Activated CD8-positive, alpha-beta T cell treated with anti-CD3 and anti-CD28 coated beads, Interleukin-2, amount 10 ng/mL, durations not matched to agents 7 days and 5 days (primary cell): ENCODE results near the gene EFHC2. TPM values are rescaled to one million over a fixed set of nuclear protein-coding genes. Genes with fewer than 3 reads are reported as not detected.
"Not testable (repeated sequence)": the region's sequence is repeated elsewhere in the genome, so short reads cannot be mapped to it uniquely, and the experiment has no call there.

Source experiments
- ATAC-seq: fragments of 150-1000 bp; cut with Tn5 transposase; one replicate; pipeline ENCODE4 v1.10.0; 2021; ENCODE audit warnings: moderate library complexity
- CTCF ChIA-PET: fragments of 350-600 bp; sonication (Branson Sonifier 250); formaldehyde crosslinking; loops from one replicate; lab custom pipeline; 2021; ENCODE audit warnings: antibody characterized with exemption; lab: Charles Lee
- POLR2A ChIA-PET: fragments of 350-600 bp; sonication (Branson Sonifier 250); formaldehyde crosslinking; loops from one replicate; lab custom pipeline; 2021; ENCODE audit warnings: antibody characterized with exemption; lab: Charles Lee
- DNase-seq: peaks from one replicate; pipeline ENCODE4 v3.0.0-alpha.2; 2020
- H3K27ac Mint-ChIP-seq: one replicate; pipeline ENCODE4 v1.8.0; 2021; ENCODE audit warnings: mild to moderate bottlenecking, mixed read lengths
- H3K27me3 Mint-ChIP-seq: one replicate; pipeline ENCODE4 v1.8.0; 2021; ENCODE audit warnings: low read depth, mixed read lengths
- H3K36me3 Mint-ChIP-seq: one replicate; pipeline ENCODE4 v1.8.0; 2021; ENCODE audit warnings: low read depth, mixed read lengths
- H3K4me1 Mint-ChIP-seq: one replicate; pipeline ENCODE4 v1.8.0; 2021; ENCODE audit warnings: low read depth, mixed read lengths
- H3K4me3 Mint-ChIP-seq: one replicate; pipeline ENCODE4 v1.8.0; 2021; ENCODE audit warnings: mild to moderate bottlenecking, mixed read lengths
- H3K9me3 Mint-ChIP-seq: one replicate; pipeline ENCODE4 v1.8.0; 2022; ENCODE audit warnings: mixed read lengths; ENCODE audit not compliant: insufficient read depth
- total RNA-seq, 2 experiments: library from RNA; stranded (reverse); gene quantifications; one replicate each; pipeline ENCODE4 v1.2.3, GENCODE V29; 2021

EFHC2 gene
- total RNA-seq, 2 experiments from 2014 or later: 0.31 to 0.53 TPM

DNA sequence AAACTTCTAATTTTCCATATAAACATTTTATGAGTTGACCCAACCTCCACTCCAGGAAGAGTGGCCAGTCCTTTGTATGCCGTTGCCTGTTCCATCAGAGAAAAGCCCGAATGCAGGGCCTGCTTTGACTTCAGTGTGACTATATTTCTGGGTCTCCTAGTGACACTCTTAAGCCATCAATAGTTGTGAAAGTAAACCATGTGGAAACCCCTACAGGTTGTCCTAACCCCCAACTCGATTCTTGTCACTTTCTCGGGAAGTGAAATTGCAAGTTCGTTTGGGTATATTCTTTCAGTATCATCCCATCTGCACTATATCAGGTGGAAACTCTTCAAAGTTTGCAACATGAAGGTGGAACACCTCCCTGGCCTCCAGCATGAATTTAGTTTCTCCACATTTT lies 52.8 kb downstream of the EFHC2 start:
- CTCF ChIA-PET: no interaction called here
- H3K4me3 Mint-ChIP-seq: no peak overlapping the region

DNA sequence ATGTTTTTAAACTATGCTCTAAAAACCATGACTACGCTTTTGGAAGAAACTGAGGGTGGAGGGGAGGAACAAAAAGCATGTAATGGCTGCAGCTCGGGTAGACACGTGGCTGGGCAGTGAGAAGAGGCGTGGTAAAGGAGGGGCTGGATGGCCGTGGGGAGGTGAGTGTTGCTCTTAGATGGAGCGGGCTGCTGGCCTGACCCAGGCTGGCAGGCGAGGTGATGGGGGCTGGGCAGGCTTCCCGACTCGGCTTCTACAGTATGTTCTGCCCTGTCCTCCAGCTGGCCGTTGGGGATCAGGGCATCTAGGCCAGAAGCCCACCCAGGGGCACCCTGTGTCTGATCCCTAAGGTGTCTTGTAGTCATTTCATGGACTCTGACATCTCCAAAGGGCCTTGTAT lies 60.7 kb downstream of the EFHC2 start:
- no peaks in the 10 kb centered on the region for H3K4me1 Mint-ChIP-seq
- CTCF ChIA-PET: no interaction called here
- H3K4me3 Mint-ChIP-seq: no peak overlapping the region
- H3K36me3 Mint-ChIP-seq: no peaks in the 10 kb centered on the region
- H3K27me3 Mint-ChIP-seq: no peaks in the 10 kb centered on the region
- POLR2A ChIA-PET: no interaction called here
- ATAC-seq (no peak), DNase-seq (no peak)
- H3K9me3 Mint-ChIP-seq: no peaks in the 10 kb centered on the region
- no peak overlapping the region for H3K27ac Mint-ChIP-seq

More for the DNA sequence above, 52.8 kb downstream of the EFHC2 start:
- no peaks in the 10 kb centered on the region for H3K36me3 Mint-ChIP-seq
- DNase-seq (no peak), ATAC-seq (no peak)
- H3K27ac Mint-ChIP-seq: no peak overlapping the region
- H3K9me3 Mint-ChIP-seq: no peaks in the 10 kb centered on the region
- no peaks in the 10 kb centered on the region for H3K27me3 Mint-ChIP-seq
- POLR2A ChIA-PET: no interaction called here
- no peaks in the 10 kb centered on the region for H3K4me1 Mint-ChIP-seq

GRCh38 chrX:44280116-44280515 lies 63.4 kb downstream of the EFHC2 start:
- H3K9me3 Mint-ChIP-seq: no peaks in the 10 kb centered on the region
- no peak for ATAC-seq
- H3K4me3 Mint-ChIP-seq: no peak overlapping the region
- H3K27ac Mint-ChIP-seq: no peak overlapping the region
- CTCF ChIA-PET: no interaction called here
- DNase-seq: no peak
- H3K36me3 Mint-ChIP-seq: no peaks in the 10 kb centered on the region
- POLR2A ChIA-PET: no interaction called here
- H3K4me1 Mint-ChIP-seq: peaks cover 2% of the 10 kb centered on the region
- no peaks in the 10 kb centered on the region for H3K27me3 Mint-ChIP-seq

- Mint-ChIP-seq H3K27ac (no peak overlapping the region), H3K4me3 (no peak overlapping the region), H3K27me3 (no peaks in the 10 kb centered on the region), H3K9me3 (no peaks in the 10 kb centered on the region), H3K4me1 (peaks cover 5% of the 10 kb centered on the region), H3K36me3 (no peaks in the 10 kb centered on the region)
- ChIA-PET CTCF (no interaction called here), POLR2A (no interaction called here)
- ATAC-seq (no peak), DNase-seq (no peak)
Measured at GRCh38 chrX:44274096-44274495, 69.4 kb downstream of the EFHC2 start.

DNA sequence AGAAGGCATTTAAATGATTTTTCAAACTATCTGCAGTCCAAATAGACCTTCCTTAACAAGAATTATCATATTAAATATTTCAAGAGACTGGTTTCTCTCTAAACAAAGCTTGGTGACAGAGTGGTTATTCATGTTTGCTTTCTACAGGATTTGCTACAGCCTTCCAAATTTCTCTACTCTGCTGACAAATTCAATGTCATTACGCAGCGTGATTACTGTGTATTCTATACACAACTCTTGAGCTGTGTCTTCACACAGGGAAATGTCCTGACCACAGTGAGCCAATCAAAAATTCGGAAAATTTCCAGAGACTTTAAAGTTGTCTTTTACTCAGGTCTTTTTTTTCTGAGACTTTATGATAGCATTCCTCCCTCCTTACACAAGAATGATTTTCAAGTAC lies 75.6 kb downstream of the EFHC2 start:
- Mint-ChIP-seq H3K9me3 (no peaks in the 10 kb centered on the region), H3K4me1 (peaks cover 17% of the 10 kb centered on the region), H3K27ac (no peak overlapping the region), H3K36me3 (no peaks in the 10 kb centered on the region), H3K27me3 (no peaks in the 10 kb centered on the region), H3K4me3 (no peak overlapping the region)
- POLR2A ChIA-PET: no interaction called here
- no peak for ATAC-seq
- no peak for DNase-seq
- CTCF ChIA-PET: interaction anchor here (1.0 kb wide), 1 partner anchor 25 kb away, joined by 3 read pairs; no protein-coding TSS in a partner anchor

DNA sequence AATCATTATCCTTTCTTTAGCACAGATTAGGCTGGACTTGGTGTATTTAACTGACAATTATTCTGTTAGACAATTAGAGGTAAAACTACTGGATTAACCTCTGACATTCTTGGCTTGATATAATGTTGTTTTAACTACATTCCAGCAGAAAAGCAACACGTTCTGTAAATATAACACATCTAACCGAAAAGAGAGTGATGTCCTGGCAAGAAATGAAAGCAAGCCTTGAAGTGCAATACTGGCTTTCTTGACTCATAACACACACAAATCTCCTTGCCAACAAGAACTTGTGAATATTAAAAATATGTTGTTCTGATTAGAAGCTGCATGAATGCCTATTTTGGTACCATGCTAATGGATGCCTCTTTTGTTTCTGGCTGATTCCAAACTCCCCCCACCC lies 76.4 kb downstream of the EFHC2 start:
- ATAC-seq (no peak), DNase-seq (no peak)
- Mint-ChIP-seq H3K4me3 (no peak overlapping the region), H3K36me3 (no peaks in the 10 kb centered on the region), H3K9me3 (no peaks in the 10 kb centered on the region), H3K27me3 (no peaks in the 10 kb centered on the region), H3K4me1 (peaks cover 17% of the 10 kb centered on the region), H3K27ac (no peak overlapping the region)
- POLR2A ChIA-PET: no interaction called here
- CTCF ChIA-PET: no interaction called here

- DNase-seq: no peak
- H3K27me3 Mint-ChIP-seq: no peaks in the 10 kb centered on the region
- H3K27ac Mint-ChIP-seq: peak overlapping the region; percentile 29
- no peaks in the 10 kb centered on the region for H3K9me3 Mint-ChIP-seq
- no peak overlapping the region for H3K4me3 Mint-ChIP-seq
- ChIA-PET POLR2A (no interaction called here), CTCF (interaction anchor here (1.9 kb wide), 1 partner anchor 12 kb away, joined by 4 read pairs; no protein-coding TSS in a partner anchor)
- H3K4me1 Mint-ChIP-seq: peaks cover 23% of the 10 kb centered on the region
- no peaks in the 10 kb centered on the region for H3K36me3 Mint-ChIP-seq
- peak; percentile 47 for ATAC-seq
Measured at GRCh38 chrX:44265559-44265958, 77.9 kb downstream of the EFHC2 start.

DNA sequence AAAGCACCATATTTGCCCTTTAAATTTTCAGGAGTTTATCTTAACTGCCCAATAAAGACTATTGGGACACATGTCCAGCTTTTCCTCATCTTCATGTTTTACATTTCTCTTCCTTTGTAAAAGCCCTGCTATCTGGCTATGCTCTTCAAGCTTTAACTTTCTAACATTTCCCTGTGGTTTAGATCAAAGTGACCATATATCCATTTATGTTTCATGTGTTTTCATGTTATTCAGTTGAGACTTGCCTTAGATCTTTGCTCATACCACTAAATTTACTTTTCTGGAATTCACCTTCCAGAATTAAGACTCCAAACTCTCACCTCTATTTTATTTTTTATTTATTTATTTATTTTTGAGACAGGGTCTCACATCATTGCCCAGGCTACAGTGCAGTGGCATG lies 78.5 kb downstream of the EFHC2 start:
- ChIA-PET POLR2A (interaction anchor here (1.5 kb wide), 1 partner anchor 12 kb away, joined by 5 read pairs; no protein-coding TSS in a partner anchor), CTCF (interaction anchor here (1.9 kb wide), 1 partner anchor 11 kb away, joined by 4 read pairs; no protein-coding TSS in a partner anchor)
- Mint-ChIP-seq H3K9me3 (no peaks in the 10 kb centered on the region), H3K36me3 (no peaks in the 10 kb centered on the region), H3K4me1 (peaks cover 29% of the 10 kb centered on the region), H3K27ac (no peak overlapping the region), H3K27me3 (no peaks in the 10 kb centered on the region), H3K4me3 (peak overlapping the region; percentile 13)
- DNase-seq (no peak), ATAC-seq (no peak)

- DNase-seq (no peak), ATAC-seq (no peak)
- Mint-ChIP-seq H3K27ac (no peak overlapping the region), H3K9me3 (no peaks in the 10 kb centered on the region), H3K27me3 (no peaks in the 10 kb centered on the region), H3K4me1 (peaks cover 33% of the 10 kb centered on the region), H3K4me3 (no peak overlapping the region), H3K36me3 (peaks cover 10% of the 10 kb centered on the region)
- POLR2A ChIA-PET: no interaction called here
- CTCF ChIA-PET: no interaction called here
Measured at GRCh38 chrX:44261286-44261685, 82.2 kb downstream of the EFHC2 start.

DNA sequence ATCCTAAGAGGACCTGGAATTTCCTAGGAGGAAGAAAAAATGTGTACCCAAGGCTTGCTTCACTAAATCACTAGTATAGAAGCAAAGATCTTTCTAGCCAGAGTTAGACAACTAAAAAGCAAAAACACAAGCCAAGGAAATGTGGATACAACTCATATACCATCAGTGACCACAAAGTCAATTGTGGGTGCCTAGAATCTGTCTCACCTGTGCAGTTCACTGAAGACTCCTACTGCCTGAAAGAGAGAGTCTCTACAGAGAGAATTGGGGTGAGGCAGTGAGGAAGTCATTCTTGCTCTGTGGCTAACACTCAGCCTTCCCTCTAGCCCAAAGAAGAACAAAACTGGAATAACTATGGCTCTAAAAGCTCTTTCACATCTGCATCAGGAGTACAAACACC lies 82.9 kb downstream of the EFHC2 start:
- no peak overlapping the region for H3K27ac Mint-ChIP-seq
- H3K27me3 Mint-ChIP-seq: no peaks in the 10 kb centered on the region
- no peak overlapping the region for H3K4me3 Mint-ChIP-seq
- H3K9me3 Mint-ChIP-seq: peaks cover 6% of the 10 kb centered on the region
- peaks cover 17% of the 10 kb centered on the region for H3K36me3 Mint-ChIP-seq
- H3K4me1 Mint-ChIP-seq: peaks cover 35% of the 10 kb centered on the region
- ATAC-seq: no peak
- CTCF ChIA-PET: no interaction called here
- DNase-seq: no peak
- POLR2A ChIA-PET: no interaction called here

DNA sequence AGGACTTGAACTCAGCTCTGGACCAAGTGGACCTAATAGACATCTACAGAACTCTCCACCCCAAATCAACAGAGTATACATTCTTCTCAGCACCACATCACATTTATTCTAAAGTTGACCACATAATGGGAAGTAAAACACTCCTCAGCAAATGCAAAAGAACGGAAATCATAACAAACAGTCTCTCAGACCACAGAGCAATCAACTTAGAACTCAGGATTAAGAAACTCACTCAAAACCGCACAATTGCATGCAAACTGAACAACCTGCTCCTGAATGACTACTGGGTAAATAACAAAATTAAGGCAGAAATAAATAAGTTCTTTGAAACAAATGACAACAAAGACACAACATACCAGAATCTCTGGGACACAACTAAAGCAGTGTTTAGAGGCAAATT lies 87.7 kb downstream of the EFHC2 start:
- CTCF ChIA-PET, POLR2A ChIA-PET, DNase-seq, ATAC-seq, H3K4me3 Mint-ChIP-seq, H3K27me3 Mint-ChIP-seq: not testable (repeated sequence)
- peaks cover 14% of the 10 kb centered on the region for H3K9me3 Mint-ChIP-seq
- H3K36me3 Mint-ChIP-seq: peaks cover 30% of the 10 kb centered on the region
- H3K27ac Mint-ChIP-seq: peak overlapping the region; percentile 35
- peaks cover 50% of the 10 kb centered on the region for H3K4me1 Mint-ChIP-seq

- no peak for DNase-seq
- ATAC-seq: no peak
- Mint-ChIP-seq H3K4me3 (peak overlapping the region; percentile 40), H3K27ac (peak overlapping the region; percentile 54), H3K27me3 (no peaks in the 10 kb centered on the region), H3K9me3 (peaks cover 14% of the 10 kb centered on the region), H3K36me3 (peaks cover 30% of the 10 kb centered on the region), H3K4me1 (peaks cover 38% of the 10 kb centered on the region)
- ChIA-PET CTCF (interaction anchor here (1.5 to 2.2 kb wide), 3 partner anchors 10 to 295 kb away, joined by 4 to 20 read pairs (median 4); no protein-coding TSS in a partner anchor), POLR2A (interaction anchor here (1.2 kb wide), 1 partner anchor 11 kb away, joined by 5 read pairs; no protein-coding TSS in a partner anchor)
Measured at GRCh38 chrX:44253575-44253942, 89.9 kb downstream of the EFHC2 start.
